HG03196 (cell line): Measurements from ENCODE around the gene MRNIP.

ENCODE experiments used
- ATAC-seq: cut with Tn5 transposase; IDR thresholded peaks from one replicate; pipeline ENCODE4 v1.9.1; 2021; ENCODE audit not compliant: unreplicated experiment

The MRNIP gene

DNA sequence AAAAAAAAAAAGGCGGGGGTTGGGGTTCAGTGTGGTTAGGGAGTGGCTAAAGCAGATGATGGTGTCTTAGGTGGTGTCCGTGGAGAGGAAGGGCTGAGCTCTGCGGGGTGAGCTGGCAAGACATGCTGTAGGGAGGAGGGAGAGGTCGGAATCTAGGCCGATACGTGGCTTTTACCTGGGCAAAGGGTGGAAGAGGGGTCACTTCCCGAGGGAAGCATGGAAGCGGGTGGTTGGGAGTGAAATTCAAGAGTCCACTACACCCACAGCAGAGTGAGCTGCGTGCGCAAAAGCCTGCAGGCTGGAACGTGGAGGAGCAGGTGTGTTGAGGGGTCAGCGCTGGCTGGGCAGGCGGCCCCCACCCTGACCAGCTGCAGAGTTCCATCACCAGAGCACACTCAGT lies 31.3 kb upstream of the MRNIP start:
- ATAC-seq = no peak

DNA sequence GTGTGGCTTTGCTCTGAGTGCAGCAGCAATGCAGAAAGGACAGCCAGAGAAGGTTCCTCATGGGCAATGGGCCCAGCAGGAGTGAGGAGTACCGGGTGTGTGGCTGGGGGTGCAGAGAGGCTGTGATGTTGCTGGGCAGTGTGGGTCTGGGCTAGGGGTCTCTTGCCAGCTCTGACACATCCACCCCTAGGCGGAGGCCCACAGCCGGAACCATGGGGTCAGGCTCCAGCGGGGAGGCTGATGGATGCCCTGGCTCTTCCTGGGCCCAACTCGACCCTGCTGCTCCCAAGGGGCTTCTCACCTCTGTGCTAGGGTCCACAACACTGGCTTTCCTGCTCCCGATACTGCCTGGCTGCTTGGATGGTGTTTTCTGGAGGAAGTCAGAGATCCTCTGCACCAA lies 29.2 kb upstream of the MRNIP start:
- no peak for ATAC-seq

DNA sequence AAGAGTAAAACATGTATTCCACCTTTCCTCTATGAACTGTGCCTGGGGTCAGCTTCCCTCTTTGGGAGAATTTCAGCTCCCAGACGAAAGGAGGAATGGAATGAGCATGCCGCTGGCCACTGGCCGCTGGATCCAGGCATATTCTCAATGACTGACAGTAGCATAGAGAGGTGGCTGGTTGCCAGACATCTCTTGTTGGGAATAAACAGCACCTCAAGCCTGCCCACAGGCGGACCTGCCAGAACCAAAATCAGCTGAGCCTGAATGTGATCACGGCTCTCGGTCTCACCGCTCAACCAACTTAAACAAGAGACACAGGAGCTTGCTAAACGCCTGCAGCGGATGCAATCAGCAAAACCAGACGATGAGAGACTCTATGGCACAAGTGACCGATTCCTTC lies 28.5 kb upstream of the MRNIP start:
- no peak for ATAC-seq

DNA sequence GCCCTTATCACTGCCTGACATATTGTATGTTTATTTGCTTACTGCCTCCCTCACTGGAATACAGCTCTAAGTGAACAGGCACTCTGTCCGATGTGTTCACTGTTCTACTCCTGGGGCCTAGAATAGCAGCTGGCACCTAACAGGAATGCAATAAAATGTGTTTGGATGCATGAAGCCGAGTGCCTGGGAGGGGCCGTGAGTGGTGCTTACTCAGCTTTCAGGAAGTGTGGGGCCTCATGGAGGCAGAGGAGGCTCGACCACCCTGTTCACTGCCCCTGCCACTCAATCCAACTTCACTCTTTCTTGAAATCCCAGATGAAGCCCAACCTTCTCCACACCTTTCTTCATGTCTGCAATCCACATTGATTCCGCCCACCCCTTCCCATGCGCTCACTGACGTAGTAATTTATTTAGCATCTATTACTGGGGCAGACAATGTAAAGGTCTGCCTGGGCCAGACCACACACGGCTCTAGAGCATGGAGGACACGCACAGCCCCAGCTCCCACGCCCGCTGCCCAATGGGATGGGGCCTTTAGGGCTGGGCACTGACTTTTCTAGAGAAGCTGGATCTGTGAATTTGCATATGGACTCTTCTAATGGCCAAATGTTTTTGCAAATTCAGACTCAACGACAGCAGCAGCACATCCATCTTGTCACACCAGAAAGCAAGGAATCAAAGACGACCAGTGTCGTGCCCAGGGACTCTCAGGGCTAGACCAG lies 27.7 kb upstream of the MRNIP start:
- ATAC-seq = no peak

DNA sequence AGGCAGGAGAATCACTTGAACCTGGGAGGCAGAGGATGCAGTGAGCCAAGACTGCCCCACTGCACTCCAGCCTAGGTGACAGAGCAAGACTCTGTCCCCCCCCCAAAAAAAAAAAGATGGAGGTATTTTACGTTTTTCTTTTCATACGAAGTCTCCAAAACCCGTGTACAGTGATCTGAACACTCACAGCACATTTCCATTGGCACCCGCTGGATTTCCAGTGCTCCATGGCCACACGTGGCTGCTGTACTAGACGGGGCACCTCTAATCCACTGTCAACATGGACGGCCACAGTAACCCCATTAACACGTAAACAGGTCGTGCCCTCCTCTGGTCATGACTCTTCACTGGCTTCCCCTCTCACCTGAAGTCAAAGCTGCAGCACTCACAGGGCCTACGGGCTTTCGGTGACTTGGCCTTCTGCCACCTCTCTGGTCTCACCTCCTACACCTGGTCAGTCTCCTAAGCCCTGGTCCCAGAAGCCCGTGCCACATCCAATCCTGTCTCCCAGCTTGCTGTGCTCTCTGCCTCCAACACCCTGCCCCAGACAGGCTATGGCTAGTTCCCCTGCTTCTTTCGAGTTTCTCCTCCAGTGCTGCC lies 27.0 kb upstream of the MRNIP start:
- ATAC-seq = no peak

DNA sequence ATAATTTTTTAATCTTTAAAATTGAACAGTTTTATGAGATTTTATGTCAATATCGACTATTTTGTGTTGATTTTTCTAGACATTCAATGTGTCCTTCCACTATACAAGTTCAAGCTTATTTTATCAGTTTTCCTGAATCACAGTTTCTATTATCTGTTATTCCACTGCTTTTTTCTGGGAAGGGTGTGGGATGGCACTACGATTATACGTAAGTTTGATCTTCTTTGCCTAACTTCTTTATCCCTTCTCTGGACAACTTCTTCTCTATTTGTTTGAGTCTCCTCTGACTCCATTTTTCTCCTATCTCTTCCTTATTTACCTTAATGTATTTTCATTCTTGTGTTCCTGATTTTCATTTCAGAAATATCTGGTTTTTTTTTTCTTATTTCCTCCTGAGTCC lies 24.5 kb upstream of the MRNIP start:
- no peak for ATAC-seq

DNA sequence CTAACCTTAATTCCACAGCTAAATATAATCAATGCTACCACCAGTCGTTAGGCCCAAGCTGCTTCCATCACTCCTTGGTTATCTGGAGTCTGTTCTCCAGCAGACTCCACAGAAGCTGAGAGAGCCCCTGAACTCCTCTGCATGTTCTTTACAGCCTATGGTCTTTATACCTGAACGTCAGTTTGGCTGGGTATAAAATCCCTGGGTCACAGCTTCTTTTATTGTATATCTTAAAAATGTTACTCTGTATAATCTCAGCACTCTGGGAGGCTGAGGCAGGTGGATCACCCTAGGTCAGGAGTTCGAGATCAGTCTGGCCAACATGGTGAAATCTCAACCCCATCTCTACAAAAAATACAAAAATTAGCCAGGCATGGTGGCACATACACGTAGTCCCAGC lies 23.7 kb upstream of the MRNIP start:
- no peak for ATAC-seq

DNA sequence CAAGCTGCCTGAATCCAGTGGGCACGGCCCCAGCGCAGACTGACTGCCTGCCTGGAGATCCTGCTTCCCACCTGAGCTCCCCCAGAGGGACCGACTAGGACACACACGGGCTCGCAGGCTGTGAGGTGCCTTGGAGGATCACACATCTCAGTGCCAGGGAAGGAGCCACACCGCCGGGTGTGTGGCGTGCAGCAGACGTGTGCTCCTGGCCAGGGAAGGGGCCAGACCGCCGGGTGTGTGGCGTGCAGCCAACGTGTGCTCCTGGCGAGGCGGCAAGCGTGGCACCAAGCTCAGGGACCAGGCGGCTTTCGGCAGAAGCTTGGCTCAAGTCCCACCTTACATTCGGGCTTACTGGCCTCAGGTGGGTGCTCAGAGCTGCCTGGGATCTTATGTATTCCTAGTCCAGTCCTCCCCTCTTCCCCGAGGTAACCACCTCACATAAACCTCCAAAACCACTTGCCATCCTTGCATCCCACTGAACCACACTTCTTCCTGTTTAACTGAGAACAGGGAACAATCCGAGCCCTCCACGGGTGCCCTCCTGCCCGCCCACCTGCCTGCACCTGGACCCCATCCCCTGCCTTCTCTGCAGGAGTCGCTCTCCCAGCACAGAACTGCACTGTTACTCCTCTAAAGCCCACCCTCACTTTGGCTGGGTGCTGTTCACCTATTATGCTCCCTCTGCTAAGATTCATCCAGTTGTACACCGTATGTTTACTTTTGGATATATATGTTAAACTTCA lies 22.4 kb upstream of the MRNIP start:
- ATAC-seq = no peak

DNA sequence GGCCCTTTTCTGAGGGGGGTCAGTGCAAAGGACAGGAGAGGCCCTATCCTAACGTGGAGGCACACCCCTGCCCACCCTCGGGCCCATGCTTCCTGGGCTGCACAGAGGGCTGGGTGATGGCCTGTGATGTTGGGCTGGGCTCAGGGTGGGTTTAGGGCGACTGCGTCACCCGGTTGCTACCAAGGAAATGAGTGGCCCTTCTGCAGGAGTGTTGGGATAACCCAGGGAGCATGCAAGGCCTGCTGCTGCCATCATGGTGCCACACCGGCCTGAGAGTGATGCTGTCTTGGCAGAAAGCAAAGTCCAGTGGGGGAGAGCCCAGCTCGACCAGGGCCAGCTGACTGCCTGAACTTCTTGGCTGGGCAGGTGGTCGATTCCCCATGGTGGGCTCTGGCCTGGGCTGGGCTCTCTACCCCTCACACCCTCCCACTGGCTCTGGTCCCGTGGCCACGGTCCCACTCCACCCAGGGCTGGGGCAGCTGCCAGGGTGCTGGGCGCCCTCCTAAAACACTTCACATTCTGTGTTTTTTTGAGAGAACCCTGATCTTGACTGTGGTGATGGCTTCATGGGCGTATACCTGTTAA lies 21.5 kb upstream of the MRNIP start:
- no peak for ATAC-seq

DNA sequence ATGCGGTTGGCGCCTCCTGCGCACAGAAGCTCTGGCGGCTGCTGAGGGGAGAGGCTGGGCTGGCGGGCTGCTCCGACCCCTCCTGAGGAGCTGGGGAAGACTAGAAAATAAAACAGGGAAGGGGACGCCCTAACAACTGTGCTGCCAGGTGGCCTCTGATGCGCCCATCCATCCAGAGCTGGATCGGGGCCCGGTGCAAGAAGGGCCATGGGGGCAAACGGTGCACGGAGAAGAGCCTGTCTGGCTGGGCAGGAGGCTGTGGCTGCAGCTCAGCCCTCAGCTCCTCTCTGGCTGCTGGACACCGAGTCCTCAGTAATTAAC lies 21.0 kb upstream of the MRNIP start:
- ATAC-seq = no peak

DNA sequence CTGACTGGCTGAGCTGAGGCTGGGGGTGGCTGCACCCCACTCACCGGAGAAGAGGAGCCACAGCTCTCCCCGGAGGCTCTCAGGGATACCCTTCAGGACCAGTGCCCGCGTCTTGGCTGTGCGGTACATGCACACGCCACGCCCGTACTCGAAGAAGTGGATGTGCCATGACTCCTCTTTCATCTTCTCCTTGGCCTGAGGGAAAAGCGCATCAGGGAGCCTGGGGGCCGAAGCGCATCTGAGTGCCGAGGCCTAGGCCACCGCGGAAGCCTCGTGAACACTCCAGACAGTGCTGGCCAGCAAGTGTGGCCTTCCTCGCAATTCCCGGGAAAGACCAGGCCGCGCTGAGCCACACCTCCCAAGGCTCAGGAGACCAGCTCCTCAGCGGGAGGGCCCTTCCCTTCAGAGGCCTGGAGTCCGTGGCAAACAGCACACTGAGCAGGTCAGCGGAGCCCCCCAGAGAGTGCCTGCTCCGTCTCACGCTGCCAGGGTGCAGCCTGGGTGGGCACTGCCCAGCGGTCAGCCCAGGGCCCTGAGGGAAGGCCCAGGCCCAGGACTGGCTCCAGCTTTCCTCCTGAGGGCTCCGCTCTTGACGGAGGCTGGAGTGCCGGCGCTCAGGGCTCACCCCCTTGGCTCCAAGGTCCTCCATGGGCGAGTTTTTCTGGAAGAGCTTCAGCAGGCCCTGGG lies 20.5 kb upstream of the MRNIP start:
- ATAC-seq = no peak

DNA sequence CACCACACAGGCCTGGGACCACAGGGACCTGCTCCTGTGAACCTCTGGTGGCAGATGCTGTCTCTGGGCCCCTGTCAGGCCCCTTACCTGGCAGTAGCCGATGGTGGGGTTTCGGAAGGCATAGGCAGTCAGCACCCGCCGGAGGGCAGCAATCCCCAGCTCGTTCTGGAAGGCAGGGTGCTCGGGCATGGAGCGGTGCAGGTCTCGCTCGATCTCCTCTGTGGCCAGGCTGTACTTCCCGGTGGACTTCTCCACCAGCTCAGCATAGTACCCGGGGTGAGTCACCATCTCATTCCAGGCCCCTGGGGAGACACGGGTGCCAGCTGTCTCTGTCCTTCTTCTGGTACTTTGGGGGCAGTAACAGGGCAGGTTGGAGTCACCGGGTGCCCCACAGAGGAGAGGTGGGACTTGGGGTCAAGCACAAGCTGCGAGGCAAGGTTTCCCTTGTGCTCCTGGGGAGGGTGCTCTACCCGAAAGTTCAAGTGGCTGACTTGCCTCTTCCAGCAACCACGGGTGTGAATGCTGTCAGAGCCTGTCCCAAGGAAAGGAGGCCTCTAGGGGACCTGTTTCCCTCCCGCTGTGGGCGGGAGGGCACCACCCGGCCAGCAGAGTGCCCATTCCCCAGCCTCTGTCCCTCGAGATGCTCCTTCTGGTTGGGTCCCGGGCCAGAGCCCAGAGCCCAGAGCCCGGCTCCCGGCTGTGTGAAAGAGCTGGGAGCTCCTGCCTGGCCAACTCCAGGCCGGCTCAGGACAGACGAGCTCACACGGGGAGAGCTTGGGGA lies 19.8 kb upstream of the MRNIP start:
- ATAC-seq = no peak

DNA sequence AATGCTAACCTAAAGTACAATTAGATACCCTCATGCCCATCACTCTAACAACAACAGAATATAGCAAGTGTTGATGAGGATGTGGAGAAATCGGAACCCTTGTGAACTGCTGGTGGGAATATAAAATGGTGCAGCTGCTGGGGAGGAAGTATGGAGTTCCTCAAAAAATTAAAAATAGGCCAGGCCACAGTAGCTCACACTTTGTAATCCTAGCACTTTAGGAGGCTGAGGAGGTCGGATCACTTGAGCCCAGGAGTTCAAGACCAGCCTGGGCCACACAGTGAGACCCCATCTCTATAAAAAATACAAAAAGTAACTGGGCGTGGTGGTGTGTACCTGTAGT lies 18.0 kb upstream of the MRNIP start:
- ATAC-seq = no peak

DNA sequence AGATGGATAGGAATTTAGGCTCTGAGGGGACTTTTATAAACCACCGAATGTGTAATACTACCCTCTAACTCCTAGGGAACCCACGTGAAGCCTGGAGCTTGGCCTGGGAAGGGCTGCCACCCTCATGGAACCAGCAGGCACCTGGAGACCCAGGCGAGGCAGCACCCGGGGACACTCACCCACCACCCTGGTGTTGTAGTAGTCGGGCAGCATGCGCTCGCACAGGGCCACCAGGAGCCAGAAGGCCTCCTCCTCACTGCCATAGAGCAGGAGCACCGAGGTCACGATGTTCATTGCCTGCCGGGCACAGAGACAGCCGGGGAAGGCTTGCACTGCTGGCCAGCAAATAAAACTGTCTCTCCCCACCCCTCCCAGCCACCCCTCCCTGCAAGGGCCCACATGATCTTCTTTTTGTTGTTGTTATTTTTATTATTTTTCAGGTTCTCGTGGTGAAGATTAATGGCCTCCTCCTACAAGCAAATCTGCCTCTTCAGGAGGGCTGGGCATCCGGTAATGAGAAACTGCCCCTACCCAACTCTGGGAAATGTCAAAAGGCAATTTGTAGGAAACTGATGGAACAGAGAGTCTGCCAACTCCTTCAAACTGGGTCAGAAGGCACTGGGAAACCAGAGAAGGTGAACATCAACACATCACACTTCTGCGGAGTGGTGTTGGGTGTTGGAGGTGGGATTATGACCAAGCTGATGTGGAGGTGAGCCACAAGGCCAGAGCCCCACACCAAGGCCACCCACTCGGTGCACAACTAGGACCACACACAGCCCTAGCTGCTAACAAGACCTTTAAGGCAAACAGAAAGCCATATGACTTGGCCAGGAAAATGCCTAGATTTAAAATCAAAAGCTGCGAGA lies 17.4 kb upstream of the MRNIP start:
- no peak for ATAC-seq

DNA sequence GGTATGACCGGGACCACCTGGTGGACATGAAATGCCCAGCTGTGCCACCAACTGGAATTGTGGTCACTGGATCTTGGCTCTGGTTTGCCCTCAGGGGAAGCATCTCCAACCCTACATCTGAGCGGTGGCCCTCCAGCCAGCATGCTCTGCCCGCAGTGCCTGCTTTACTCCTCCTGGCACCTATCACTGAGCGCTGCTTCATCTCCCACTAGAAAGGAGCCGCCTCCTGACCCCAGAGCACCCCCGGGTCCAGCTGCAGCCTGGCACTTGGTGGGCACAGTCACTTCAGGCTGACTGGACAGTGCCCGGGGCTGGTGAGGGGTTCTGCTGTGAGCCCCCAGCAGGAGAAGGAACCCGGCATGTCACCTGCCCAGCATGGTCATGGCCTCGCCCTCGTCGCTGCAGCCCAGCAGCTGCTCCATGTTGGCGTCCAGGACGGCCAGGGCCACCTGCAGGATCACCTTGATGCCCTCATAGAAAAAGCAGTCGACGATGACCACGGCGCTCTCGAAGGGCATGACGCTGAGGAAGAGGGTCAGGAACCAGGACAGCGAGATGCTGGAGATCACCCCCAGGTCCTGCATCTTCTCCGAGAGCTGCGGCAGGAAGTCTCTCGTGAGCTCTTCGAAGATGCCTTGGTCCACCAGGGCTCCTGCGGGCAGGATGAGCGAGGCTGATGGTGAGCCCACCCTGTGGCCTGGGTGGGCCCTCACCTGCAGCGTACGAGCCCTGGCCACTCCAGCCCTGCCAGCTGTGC lies 16.1 kb upstream of the MRNIP start:
- ATAC-seq = no peak

DNA sequence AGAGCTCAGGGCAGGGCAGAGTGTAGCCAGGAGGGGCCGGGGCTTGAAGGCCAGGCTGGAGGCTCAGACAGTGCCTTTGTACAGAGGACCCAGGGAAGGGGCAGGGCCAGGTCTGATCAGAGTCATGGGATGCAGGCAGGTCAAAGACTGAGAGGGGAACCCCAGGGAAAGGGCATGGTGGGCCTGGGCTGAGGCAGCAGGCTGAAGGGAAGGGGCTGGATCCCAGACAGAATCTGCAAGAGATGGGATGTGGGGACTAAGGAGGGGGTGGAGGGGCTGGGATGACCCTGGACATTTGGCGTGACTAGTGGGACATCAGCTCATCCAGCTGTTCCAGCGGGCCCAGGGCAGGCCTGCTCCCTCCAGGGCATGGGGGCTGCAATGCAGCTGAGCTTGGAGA lies 15.5 kb upstream of the MRNIP start:
- ATAC-seq = no peak

DNA sequence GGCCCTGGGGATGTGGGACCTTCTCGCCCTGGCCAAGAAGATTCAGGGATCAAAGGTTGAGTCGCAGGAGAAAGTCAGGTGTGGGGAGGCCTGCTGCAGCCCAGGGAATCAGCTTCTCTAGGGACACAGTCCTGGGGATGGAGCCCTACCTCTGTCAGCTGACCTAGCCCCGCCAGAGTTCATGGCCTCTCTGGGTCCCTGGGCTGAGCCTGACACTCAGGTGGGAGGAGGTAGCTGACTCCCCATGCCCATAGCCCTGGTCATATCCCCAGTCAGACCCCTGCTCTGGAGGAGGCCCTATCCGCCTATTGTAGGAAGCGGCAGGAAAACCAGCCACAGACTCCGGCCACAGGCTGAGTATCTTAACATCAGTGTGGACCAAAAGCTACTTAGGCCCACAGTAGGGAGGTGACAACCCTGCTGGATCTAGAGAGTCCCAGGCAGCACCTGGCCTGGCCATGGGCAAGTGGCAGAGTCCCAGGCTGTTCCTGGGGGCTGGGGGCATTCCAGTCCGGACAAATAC lies 15.0 kb upstream of the MRNIP start:
- no peak for ATAC-seq

DNA sequence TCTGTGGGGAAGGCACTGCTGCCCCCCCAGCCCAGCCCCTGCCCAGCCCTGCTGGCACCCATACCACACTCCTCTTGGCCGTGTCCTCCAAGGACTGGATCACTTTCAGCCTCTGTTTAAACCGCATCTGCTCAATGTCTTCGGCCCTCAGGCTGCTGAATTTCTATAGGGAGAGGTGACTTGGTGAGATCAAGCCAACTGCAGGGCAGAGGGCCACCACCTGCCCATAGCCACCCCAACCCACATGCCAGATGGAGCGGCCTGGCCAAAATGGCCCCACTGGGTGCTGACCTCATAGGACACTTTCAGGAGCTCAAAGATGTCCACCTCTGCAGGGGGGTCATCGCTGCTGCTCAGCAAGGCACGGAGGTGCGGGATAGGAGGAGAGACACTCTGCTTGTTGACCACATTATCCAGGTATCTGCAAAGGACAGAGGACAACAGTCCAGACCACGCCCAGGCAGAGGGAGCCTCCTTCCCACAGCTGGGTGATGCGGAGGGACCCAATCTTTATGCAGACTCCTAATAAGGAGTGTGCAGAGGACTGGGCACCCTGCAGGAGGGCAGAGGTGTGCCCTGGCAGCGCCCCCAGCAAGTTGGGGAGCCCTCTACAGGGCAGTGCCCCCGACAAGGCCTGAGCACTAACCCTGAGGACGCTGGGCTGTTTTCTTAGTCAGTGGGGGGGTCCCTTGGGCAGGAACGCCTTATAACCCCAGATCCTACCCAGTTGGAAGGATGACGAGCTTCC lies 14.4 kb upstream of the MRNIP start:
- no peak for ATAC-seq
